GM18519 (cell line): Measurements from ENCODE around the gene KCNAB3.

Source experiments
- ATAC-seq: cut with Tn5 transposase; IDR thresholded peaks from one replicate; pipeline ENCODE4 v1.9.1; 2021; ENCODE audit warnings: mild to moderate bottlenecking, moderate library complexity; ENCODE audit not compliant: unreplicated experiment, low FRiP score

The KCNAB3 gene

DNA sequence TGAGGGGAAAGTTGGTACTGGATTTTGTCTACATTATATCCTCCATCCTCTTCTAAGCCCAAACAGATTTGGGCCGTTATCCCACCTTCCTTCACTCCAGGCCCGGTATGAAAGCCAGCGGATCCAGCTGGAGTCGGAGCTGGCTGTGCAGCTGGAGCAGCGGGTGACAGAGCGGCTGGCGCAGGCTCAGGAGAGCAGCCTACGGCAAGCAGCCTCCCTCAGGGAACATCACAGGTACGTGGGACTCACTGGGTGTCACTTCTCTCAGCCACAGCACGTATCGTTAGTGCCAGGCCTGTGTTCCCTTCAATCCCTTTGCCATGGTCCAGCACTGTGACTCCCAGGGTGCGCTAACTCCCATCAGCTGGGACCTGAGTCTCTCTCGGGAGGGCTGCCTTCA is 13.6 kb upstream of the KCNAB3 start:
- no peak for ATAC-seq

GRCh38 chr17:7940743-7941142 is 11.1 kb upstream of the KCNAB3 start:
- no peak for ATAC-seq

DNA sequence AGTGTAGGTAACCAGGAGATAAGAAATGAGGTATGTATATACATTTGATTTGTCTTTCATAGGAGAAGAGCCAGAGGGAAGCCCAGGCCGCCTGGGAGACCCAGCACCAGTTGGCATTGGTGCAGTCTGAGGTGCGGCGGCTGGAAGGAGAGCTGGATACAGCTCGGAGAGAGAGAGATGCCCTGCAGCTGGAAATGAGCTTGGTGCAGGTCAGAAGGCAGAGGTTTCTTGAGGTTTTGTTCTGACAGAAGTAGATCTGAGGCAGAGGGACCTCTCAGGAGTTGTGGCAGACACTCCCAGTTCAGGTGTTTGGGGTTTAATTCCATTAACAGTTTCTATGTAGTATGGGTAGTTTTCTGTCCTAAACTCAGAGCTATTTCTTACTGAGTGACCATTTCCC is 10.4 kb upstream of the KCNAB3 start:
- no peak for ATAC-seq

GRCh38 chr17:7935859-7936258 is 6.2 kb upstream of the KCNAB3 start:
- ATAC-seq, result no peak

GRCh38 chr17:7932949-7933348 is 3.3 kb upstream of the KCNAB3 start:
- ATAC-seq, result no peak

DNA sequence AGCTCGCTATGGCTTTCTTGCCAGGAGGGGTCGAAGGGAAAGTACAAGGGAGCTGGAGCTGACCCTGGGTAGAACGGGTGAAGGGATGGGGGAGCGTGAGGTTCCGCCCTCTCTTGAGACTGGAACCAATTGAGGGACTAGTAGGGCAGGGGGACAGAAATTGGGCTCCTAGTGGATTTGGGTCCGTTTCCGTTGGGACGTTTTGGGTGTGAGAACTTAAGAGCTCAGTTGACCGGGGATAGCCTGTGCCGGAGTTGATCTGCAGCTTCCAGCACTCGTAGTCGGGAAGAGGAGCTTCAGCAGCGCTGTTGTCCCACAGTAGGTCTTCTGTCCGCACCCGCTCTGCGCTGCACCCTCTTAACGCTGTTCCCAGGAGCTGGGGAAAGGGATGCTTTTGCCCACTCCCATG is 2.8 kb upstream of the KCNAB3 start:
- ATAC-seq, result no peak

DNA sequence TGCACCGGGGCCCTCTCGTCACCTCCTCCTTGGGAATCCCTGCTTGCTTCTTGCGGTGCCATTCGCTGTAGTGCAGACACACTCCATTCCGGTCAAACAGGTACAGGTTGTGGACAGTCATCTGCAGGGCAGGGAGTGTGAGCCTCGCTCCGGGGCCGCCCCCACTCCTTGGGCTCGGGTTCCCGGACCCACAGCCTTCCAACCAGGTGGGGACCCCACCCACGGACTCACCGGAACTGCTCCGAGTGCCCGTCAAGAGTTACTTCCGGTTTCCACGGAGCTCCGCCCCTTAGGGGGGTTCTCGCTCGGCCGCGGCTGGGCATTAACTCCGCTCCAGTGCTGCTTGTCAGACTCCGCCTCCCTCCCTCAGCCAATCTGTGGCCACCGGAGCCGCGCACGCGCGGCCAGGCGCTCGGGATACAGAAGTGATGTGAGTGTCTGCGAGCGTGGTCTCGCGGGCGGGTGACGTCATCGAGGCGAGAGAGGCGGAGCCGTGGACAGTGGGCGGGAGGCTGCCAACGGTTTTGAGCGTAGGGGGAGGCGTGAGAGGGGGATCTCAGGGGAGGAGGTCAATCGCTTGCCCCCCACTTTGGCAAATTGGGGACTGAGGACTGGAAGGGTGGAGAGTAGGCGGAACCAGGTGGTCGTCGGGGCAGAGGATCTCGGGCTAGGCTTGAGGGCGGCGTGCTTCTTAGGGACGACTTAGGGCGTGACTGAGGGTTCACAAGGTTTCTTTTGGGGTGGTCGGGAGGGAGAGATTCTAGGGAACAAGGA is 2.2 kb upstream of the KCNAB3 start, which contains the start of the genes CNTROB and TRAPPC1:
Gene CNTROB (plus strand): TSS at position 498 of the 774 bp plus-strand sequence. CDS start 874 bp downstream, outside the sequence.
Gene TRAPPC1 (minus strand): TSS at position 238 of the 774 bp plus-strand sequence. CDS start 117 bp downstream, at position 121.
- ATAC-seq, result peak; percentile 95

DNA sequence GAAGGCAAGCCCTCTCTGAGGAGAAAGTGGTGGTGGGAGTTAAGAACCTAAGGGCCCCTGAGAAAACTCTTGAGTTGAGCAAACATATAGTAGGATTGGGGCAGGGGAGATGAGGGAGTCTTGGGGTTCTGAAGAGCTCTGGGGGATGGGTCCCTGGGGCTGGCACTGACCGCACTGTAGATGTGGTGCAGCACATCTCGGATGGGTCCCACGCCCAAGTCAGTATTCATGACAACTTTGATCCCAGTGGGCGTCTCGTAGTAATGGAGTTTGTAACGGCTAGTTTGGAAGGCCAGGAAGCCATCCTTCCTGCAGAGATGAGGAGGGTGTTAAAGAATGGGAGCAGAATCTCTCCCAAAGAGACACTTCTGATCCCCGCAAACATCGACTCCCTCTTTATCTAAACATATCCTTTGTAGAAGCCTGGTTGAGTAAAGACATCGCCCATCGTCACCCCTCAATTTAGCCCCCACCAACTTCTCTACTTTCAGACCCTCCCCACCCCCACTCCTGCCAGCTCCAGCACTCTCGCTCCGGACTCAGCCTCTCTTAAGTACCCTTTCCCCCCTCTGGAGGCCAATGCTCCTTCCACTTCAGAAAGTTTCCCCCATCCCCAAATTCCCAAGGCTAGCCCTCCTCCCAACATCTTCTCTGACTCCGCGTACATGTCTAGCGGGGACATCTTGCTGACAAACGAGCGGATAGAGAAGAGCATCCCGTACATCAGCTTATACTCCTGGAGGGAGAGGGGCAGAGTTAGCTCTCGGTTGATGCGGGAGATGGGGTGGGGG is 1.4 kb upstream of the KCNAB3 start:
- no peak for ATAC-seq

DNA sequence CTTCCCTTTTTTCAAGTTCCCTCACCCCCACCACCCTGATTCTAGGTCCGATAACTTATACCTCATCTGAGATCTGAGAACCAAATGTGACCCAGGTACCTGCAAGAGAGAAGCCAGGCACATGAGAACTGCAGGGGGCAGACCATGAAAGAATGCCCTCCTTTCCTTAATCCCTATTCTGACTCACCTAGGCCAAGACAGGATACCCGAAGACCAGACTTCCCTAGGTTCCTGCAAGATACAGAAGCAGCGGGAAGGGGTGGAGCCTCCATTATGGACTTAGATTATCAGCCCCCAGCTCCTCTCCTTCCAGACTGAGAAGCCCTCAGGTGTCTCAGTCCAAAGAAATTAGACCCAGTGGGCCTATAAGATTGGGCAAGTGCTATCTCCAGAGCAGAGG is 2.1 kb downstream of the KCNAB3 start:
- no peak for ATAC-seq

DNA sequence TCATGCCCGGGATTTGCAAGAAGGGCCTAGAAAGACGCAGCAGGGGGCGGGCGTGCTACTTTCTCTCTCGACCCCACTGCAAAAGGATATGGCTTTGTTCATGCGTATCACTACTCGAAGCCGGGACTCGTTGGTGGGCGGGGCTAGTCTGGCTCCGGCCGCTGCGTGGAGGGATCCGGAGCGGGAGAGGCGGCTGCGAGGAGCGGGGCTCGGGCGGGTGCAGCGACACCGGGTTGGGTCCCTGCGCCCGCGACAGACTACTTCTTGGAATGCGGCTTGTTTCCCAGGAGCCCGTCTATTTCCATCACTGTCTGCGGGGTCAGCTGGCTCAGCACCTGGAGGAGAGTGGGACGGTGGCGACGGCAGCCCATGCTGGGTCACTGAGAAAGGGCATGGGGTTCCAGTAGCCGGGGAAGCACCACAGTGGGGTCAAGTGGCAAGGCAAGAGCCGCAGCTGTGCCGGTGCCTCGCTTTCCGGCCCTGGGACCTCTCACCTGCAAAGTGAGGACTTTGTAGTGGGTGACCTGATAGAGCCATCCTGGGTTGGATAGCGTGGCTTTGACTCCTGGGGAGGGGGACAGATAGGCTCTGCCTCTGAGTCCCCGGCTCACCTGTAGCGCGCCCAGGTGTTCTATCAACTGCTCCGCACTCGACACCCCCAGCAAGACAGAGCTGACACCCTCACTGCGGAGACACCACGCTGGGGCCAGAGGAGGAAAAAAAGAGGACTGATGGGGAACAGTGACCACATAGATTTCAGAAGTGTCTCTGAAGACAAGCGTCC is 6.6 kb downstream of the KCNAB3 start:
- ATAC-seq, result no peak

DNA sequence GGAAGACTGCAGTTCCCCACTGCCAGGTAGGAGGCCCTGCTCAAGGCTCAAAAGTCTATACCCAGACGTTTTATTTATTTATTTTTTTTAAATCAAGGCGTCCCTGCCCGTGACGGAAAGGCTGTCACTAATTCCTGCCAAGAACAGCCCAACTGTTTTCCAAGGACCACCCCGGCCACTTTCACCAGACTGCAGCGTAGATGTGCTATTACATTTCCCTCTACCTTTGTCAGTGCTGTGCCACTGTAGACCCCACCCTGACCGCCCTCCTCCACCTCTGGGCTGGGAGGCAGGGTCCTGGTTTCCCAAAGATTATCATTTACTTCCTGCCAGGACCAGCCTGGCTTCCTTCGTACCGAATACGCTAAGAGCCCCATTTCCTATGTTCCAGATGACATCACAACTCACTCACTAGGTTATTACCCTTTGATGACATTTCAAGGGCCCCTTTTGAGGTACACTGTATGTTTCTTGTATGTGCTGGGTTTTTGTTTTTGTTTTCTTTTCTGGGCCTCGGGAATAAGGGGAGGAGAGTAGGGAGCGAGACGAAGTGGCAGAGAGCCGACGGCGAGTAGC is 7.3 kb downstream of the KCNAB3 start:
- ATAC-seq, result no peak

GRCh38 chr17:7916808-7917207 is 12.8 kb downstream of the KCNAB3 start:
- no peak for ATAC-seq

DNA sequence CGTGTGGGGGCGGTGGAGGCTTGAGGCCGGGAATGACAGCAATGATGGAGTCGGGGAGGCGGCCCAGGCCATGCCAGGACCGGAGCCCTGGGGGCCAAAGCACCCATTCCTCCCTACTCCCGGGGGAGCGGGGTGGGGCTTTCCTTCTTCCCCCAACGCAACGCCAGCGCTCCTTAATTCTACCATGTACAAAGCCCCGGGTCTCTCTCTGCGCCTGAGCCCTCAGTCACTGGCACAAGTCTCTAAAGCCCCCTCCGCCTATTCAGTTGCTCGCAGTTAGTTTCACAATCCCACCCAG is 13.3 kb downstream of the KCNAB3 start:
- ATAC-seq, result no peak

DNA sequence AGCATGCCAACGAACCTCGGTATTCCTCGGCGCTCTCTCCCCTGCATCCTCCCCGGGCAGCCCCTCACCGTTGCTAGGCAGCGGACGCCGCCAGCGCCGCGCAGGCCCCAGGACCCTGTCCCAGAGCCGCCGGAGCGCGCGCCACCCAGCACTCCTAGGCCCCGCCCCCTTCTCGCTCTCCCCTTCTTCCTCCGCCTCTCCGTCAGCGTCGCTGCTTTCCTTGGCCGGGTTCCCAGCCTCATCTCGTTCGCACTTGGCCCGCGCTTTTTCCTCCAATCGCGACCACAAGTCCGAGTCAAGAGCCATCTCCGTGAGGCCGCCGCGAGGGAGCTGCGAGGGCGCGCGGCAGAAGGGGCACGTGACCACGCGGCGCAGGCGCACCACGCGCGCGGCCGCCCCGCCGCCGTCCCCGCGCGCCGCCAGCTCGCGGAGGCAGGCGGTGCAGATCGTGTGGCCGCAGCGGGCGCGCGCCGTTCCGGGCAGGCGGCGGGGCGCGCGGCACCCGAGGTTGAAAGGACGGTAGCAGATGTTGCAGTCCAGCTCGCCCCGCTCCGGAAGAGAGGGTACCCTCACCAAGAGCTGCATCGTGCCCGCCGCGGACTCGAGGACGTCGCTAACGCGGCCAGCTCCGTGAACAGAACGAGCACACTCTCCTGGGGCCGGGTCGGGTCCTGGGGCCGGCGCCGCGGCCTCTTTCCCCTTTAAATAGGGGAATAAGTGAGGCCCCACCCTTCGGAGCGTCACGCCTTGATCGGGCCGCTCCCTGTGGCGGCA is 13.9 kb downstream of the KCNAB3 start, which contains the start of gene RNF227:
Gene RNF227 (minus strand): TSS at position 679 of the 774 bp plus-strand sequence. CDS start 94 bp downstream, at position 585.
- no peak for ATAC-seq

DNA sequence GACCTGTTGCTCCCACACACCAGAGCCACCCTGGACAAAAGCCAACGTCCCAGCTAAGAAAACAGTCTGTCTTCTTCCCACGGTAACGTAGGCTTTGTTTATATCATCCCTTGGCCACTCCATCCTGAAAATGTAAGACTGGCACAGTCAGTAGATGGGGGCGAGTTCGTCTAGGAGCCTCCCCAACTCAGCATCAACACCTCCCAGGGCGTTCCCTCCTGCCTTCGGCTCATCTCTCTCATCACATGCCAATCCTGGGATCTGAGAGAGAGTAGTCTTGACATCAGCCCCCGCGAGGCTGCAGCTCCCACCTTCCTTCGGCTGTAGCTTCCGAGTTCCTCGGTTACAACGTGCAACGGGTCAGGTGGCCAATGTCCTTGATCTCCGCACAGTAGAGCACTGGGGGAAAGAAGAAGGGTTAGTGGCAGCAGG is 14.5 kb downstream of the KCNAB3 start:
- ATAC-seq, result no peak

- ATAC-seq, result no peak
These were observed 16.6 kb downstream of the KCNAB3 start for GRCh38 chr17:7912927-7913524.

GRCh38 chr17:7911116-7911515 is 18.5 kb downstream of the KCNAB3 start:
- no peak for ATAC-seq

DNA sequence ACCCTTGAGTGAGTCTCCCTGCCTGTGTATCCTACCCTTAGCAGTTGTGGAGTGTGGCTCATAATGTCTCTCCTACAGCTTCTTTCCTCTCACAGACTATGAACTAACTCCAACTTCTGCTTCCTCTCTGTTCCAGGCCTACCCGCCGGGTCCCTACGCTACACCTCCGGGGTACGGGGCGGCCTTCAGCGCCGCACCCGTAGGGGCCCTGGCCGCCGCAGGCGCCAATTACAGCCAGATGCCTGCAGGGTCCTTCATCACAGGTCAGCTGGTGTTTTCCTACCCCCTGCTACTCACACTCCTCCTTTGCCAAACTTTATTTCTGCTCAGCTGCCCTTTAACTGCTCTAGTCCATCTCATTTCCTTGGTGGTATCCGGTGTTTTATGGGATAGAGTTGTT is 18.9 kb downstream of the KCNAB3 start:
- no peak for ATAC-seq

- no peak for ATAC-seq
These were observed 19.4 kb downstream of the KCNAB3 start for GRCh38 chr17:7910281-7910680.
